Measurements from ENCODE around the gene STK17A. TPM values are rescaled to one million over a fixed set of nuclear protein-coding genes. Genes with fewer than 3 reads are reported as not detected.

Gene STK17A
- total RNA-seq, 1 experiment from 2014 or later = 75.4 TPM

DNA sequence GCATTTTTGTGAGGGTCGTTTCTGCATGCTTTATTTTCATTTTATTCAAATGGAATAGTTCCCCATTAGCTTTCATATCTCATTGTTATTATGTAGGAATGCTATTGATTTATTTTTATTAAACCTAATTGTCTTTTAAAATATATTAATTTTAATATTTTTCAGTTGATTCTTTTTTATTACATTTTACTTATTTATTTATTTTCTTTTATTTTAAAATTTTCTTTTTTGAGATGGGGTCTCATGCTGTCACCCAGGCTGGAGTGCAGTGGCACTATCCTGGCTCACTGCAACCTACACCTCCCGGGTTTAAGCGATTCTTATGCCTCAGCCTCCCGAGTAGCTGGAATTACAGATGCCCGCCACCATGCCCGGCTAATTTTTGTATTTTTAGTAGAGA is 7.4 kb upstream of the STK17A start:
- CTCF ChIA-PET = no interaction called here
- POLR2A ChIA-PET (ENCODE audit: unreplicated experiment) = no interaction called here
- H2AFZ ChIP-seq (ENCODE audit: low read length) = no peak overlapping the region

DNA sequence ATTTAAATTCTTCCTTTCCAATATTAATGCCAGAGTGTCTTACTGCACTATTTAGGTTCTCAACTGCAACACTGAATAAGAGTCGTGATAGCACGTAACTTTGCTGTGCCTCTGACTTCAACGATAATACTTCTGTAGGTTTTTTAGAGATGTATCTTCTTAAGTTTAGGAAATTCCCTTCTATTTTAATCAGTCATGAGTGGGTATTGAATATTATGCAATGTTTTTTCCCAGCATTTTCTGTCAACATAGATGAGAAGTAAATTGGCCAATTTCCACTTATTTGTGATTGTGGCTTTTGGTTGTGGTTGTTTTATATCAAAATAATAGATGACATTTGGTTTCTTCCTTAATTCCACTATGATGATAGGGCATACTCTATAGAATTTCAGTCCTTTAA is 6.7 kb upstream of the STK17A start:
- Histone ChIP-seq H3K79me2 (ENCODE audit: low read length) (no peaks in the 10 kb centered on the region), H3K36me3 (ENCODE audit: low read depth, low read length) (no peaks in the 10 kb centered on the region), H3K9ac (ENCODE audit: low read length) (no peak overlapping the region), H3K27me3 (ENCODE audit: low read length) (no peaks in the 10 kb centered on the region), H3K4me1 (ENCODE audit: insufficient read depth, low read length) (peaks cover 13% of the 10 kb centered on the region), H4K20me1 (ENCODE audit: low read length) (no peaks in the 10 kb centered on the region), H2AFZ (ENCODE audit: low read length) (no peak overlapping the region), H3K9me3 (ENCODE audit: low read length) (no peaks in the 10 kb centered on the region), H3K4me3 (ENCODE audit: low read length) (no peak overlapping the region), H3K9me2 (replicated peaks; ENCODE audit: low read length) (no peaks in the 10 kb centered on the region), H3K27ac (ENCODE audit: low read length) (no peak overlapping the region), H3K4me2 (ENCODE audit: low read length) (no peak overlapping the region), H3F3A (ENCODE audit: low read length, unreplicated experiment) (no peaks in the 10 kb centered on the region)
- POLR2A ChIA-PET (ENCODE audit: unreplicated experiment) = no interaction called here
- CTCF ChIA-PET = no interaction called here
- no TSS peak for BruUV-seq (replicated peaks)
- intact Hi-C loops (cut with micrococcal nuclease) = loop anchor here (10.0 kb wide), 1 partner anchor 121 kb away; no protein-coding TSS in a partner anchor
- ATAC-seq = no peak
- no peak for DNase-seq
- TF ChIP-seq, protein P1, sequence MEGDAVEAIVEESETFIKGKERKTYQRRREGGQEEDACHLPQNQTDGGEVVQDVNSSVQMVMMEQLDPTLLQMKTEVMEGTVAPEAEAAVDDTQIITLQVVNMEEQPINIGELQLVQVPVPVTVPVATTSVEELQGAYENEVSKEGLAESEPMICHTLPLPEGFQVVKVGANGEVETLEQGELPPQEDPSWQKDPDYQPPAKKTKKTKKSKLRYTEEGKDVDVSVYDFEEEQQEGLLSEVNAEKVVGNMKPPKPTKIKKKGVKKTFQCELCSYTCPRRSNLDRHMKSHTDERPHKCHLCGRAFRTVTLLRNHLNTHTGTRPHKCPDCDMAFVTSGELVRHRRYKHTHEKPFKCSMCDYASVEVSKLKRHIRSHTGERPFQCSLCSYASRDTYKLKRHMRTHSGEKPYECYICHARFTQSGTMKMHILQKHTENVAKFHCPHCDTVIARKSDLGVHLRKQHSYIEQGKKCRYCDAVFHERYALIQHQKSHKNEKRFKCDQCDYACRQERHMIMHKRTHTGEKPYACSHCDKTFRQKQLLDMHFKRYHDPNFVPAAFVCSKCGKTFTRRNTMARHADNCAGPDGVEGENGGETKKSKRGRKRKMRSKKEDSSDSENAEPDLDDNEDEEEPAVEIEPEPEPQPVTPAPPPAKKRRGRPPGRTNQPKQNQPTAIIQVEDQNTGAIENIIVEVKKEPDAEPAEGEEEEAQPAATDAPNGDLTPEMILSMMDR (conservative IDR thresholded peaks at IDR 0.05; ENCODE audit: low read depth, low read length) = no peak
- TF ChIP-seq EZH2 (IDR thresholded peaks at IDR 0.05; ENCODE audit: low read length, unreplicated experiment) (no peak), EZH2phosphoT487 (IDR thresholded peaks at IDR 0.05; ENCODE audit: borderline replicate concordance, low read length) (no peak)

More for the DNA sequence above, 7.4 kb upstream of the STK17A start:
- intact Hi-C loops (cut with micrococcal nuclease) = loop anchor here (10.0 kb wide), 1 partner anchor 121 kb away; no protein-coding TSS in a partner anchor
- Histone ChIP-seq H3K4me2 (ENCODE audit: low read length) (no peak overlapping the region), H3K9ac (ENCODE audit: low read length) (no peak overlapping the region), H3K9me3 (ENCODE audit: low read length) (no peaks in the 10 kb centered on the region), H3K9me2 (replicated peaks; ENCODE audit: low read length) (no peaks in the 10 kb centered on the region), H3K36me3 (ENCODE audit: low read depth, low read length) (no peaks in the 10 kb centered on the region), H3K27me3 (ENCODE audit: low read length) (no peaks in the 10 kb centered on the region), H3K4me3 (ENCODE audit: low read length) (no peak overlapping the region), H3F3A (ENCODE audit: low read length, unreplicated experiment) (no peaks in the 10 kb centered on the region), H3K79me2 (ENCODE audit: low read length) (no peaks in the 10 kb centered on the region), H3K4me1 (ENCODE audit: insufficient read depth, low read length) (peaks cover 21% of the 10 kb centered on the region), H4K20me1 (ENCODE audit: low read length) (no peaks in the 10 kb centered on the region), H3K27ac (ENCODE audit: low read length) (no peak overlapping the region)
- DNase-seq = no peak
- no peak for TF ChIP-seq EZH2phosphoT487 (IDR thresholded peaks at IDR 0.05; ENCODE audit: borderline replicate concordance, low read length)
- TF ChIP-seq, protein P1 (conservative IDR thresholded peaks at IDR 0.05; ENCODE audit: low read depth, low read length) = no peak
- no peak for TF ChIP-seq EZH2 (IDR thresholded peaks at IDR 0.05; ENCODE audit: low read length, unreplicated experiment)
- no peak for ATAC-seq
- no TSS peak for BruUV-seq (replicated peaks)

DNA sequence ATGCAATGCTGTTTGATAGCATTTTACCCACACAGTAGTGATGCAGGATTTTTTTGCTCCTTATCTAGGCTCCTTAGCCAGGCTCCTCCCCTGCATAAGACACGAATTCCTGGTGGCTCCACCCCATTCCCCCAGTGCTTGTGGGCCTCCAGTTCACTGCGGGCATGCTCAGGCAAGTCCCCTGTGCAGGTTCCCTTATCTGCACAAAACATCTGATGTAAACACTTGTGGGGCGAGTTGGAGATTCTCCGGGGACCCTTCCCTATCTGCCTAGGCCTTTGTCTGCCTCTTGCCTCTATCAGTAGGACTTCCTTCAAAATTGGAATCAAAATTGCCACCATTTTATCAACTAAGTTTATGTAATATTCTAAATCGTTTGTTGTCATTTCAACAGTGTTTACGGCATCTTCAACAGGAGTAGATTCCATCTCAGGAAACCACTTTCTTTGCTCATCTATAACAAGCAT is 5.4 kb upstream of the STK17A start:
- no peak overlapping the region for H3K4me3 ChIP-seq (ENCODE audit: low read length)
- H2AFZ ChIP-seq (ENCODE audit: low read length) = no peak overlapping the region
- no peak overlapping the region for H3K27ac ChIP-seq (ENCODE audit: low read length)
- no peaks in the 10 kb centered on the region for H3K36me3 ChIP-seq (ENCODE audit: low read depth, low read length)
- no peaks in the 10 kb centered on the region for H3K79me2 ChIP-seq (ENCODE audit: low read length)
- H3K4me2 ChIP-seq (ENCODE audit: low read length) = no peak overlapping the region
- no TSS peak for BruUV-seq (replicated peaks)
- H4K20me1 ChIP-seq (ENCODE audit: low read length) = no peaks in the 10 kb centered on the region
- CTCF ChIA-PET = no interaction called here
- no peak for TF ChIP-seq EZH2phosphoT487 (IDR thresholded peaks at IDR 0.05; ENCODE audit: borderline replicate concordance, low read length)
- TF ChIP-seq EZH2 (IDR thresholded peaks at IDR 0.05; ENCODE audit: low read length, unreplicated experiment) = no peak
- TF ChIP-seq, protein P1 (conservative IDR thresholded peaks at IDR 0.05; ENCODE audit: low read depth, low read length) = no peak
- H3K9ac ChIP-seq (ENCODE audit: low read length) = no peak overlapping the region
- no peaks in the 10 kb centered on the region for H3K9me3 ChIP-seq (ENCODE audit: low read length)
- no peaks in the 10 kb centered on the region for H3K27me3 ChIP-seq (ENCODE audit: low read length)
- POLR2A ChIA-PET (ENCODE audit: unreplicated experiment) = no interaction called here
- H3F3A ChIP-seq (ENCODE audit: low read length, unreplicated experiment) = no peaks in the 10 kb centered on the region
- ATAC-seq = no peak
- intact Hi-C loops (cut with micrococcal nuclease) = loop anchor here (10.0 kb wide), 1 partner anchor 123 kb away; no protein-coding TSS in a partner anchor
- H3K9me2 ChIP-seq (replicated peaks; ENCODE audit: low read length) = no peaks in the 10 kb centered on the region
- H3K4me1 ChIP-seq (ENCODE audit: insufficient read depth, low read length) = peaks cover 13% of the 10 kb centered on the region
- no peak for DNase-seq

All from PC-3 (cell line).